A673 (cell line): Measurements from ENCODE around the gene SAC3D1. TPM values are rescaled to one million over a fixed set of nuclear protein-coding genes. Genes with fewer than 3 reads are reported as not detected.

Experiments
- BruUV-seq: library from RNA; stranded (reverse); fragments of 400-500 nt; replicated peaks from 2 replicates; lab custom pipeline; 2021; lab: Mats Ljungman, UMichigan
- CTCF ChIA-PET: fragments of 300-600 bp; sonication (Branson Sonifier 250); formaldehyde crosslinking; loops from one replicate; lab custom pipeline; 2022; ENCODE audit warnings: antibody characterized with exemption; lab: Charles Lee
- POLR2A ChIA-PET: fragments of 300-600 bp; sonication (Branson Sonifier 250); formaldehyde crosslinking; loops from one replicate; lab custom pipeline; 2022; ENCODE audit warnings: antibody characterized with exemption; ENCODE audit not compliant: low non-redundant PET; lab: Charles Lee
- DNase-seq: peaks from one replicate; pipeline ENCODE4 v3.0.0-alpha.2; 2015; ENCODE audit warnings: low spot score
- H3K27ac ChIP-seq: fragments of 200-600 bp; sonication (generic); 2 replicates; pipeline ENCODE4 v1.5.1; 2016; ENCODE audit warnings: mixed run types, low read depth, mild to moderate bottlenecking, mixed read lengths, antibody characterized with exemption, low read length; ENCODE audit not compliant: poor library complexity, severe bottlenecking
- H3K27me3 ChIP-seq: fragments of 200-600 bp; sonication (generic); replicated peaks from 2 replicates; pipeline ENCODE4 v1.6.1; 2017; ENCODE audit warnings: mixed run types, low read depth, mild to moderate bottlenecking, mixed read lengths, antibody characterized with exemption, low read length; ENCODE audit not compliant: insufficient read depth, poor library complexity
- H3K36me3 ChIP-seq: fragments of 200-600 bp; sonication (generic); 2 replicates; pipeline ENCODE4 v1.6.1; 2016; ENCODE audit warnings: mixed run types, mild to moderate bottlenecking, mixed read lengths, antibody characterized with exemption, low read length; ENCODE audit not compliant: insufficient read depth, poor library complexity, severe bottlenecking
- H3K4me1 ChIP-seq: fragments of 200-600 bp; sonication (generic); 2 replicates; pipeline ENCODE4 v1.6.1; 2017; ENCODE audit warnings: mixed run types, mild to moderate bottlenecking, mixed read lengths, antibody characterized with exemption, low read length; ENCODE audit not compliant: insufficient read depth, poor library complexity, severe bottlenecking
- H3K4me3 ChIP-seq: fragments of 200-600 bp; sonication (generic); 2 replicates; pipeline ENCODE4 v1.5.1; 2016; ENCODE audit warnings: low read depth, mixed run types, mild to moderate bottlenecking, mixed read lengths, low read length; ENCODE audit not compliant: poor library complexity, severe bottlenecking
- H3K9me3 ChIP-seq: fragments of 200-600 bp; sonication (generic); 2 replicates; pipeline ENCODE4 v1.6.1; 2016; ENCODE audit warnings: mixed run types, low read depth, mild to moderate bottlenecking, mixed read lengths, antibody characterized with exemption, low read length; ENCODE audit not compliant: poor library complexity, severe bottlenecking
- CTCF ChIP-seq: fragments of 300-800, 200-600 bp; sonication (generic); conservative IDR thresholded peaks from 2 replicates; pipeline ENCODE4 v1.5.1; 2017; ENCODE audit warnings: low read depth, mild to moderate bottlenecking, antibody characterized with exemption, low read length, moderate library complexity, mixed read lengths
- EZH2 ChIP-seq: fragments of 200-600 bp; sonication (generic); IDR thresholded peaks from 2 replicates; pipeline ENCODE4 v1.6.1; 2017; ENCODE audit warnings: borderline replicate concordance, low read depth, mild to moderate bottlenecking, mixed read lengths, antibody characterized with exemption, low read length; ENCODE audit not compliant: poor library complexity, severe bottlenecking
- intact Hi-C: fragments of 100-400 bp; cut with micrococcal nuclease; formaldehyde crosslinking; loops from one replicate; pipeline ENCODE4 v1.10.0; 2022; ENCODE audit not compliant: unreplicated experiment
- total RNA-seq: library from RNA; stranded (reverse); gene quantifications from 2 replicates; pipeline ENCODE4 v1.2.3, GENCODE V29; 2021

Gene SAC3D1
- total RNA-seq, 1 experiment from 2014 or later: 43.9 TPM

DNA sequence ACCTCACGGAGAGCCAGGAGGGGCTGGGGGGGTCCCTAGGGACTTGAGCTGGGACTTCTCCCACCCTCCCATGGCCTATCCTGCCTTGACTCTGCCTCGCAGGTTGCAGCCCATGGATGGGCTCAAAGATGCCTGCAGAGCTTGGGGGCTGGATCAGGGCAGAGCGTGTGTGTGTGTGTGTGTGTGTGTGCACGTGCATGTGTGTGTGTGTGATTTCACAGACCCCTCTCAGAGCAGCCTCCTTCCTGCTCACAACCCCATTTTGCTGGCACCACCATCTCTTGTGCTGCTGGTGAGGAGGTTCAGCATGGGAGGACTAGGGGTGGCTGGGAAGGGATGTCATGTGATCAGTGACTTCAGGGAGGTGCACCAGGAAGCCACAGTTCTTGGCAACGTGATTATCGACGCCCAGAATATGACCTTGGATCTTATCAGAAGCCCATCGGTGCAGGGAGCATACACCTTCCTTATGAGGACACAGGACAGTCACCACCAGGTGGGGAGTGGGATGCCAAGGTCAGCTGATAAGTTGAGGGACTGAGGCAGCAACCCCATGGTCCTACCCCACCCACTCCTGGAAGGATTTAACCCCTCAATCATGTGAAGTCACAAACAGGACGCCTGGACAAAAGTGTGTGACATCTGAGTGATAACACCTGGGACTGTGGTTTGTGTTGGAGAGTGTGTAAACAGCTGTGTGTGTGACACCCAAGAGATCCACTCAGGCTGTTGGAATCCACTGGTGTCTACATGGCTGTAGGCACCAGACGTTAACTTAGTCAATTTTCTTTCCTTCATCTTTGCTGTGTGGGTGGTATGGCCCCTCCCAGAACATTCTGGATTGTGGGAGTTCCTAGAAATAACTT is 19.2 kb downstream of the SAC3D1 start:
- BruUV-seq: no TSS peak
- DNase-seq: no peak

GRCh38 chr11:65060913-65061408 is 20.0 kb downstream of the SAC3D1 start:
- H3K4me1 ChIP-seq: no peaks in the 10 kb centered on the region
- DNase-seq: peak; percentile 25
- ChIA-PET CTCF (no interaction called here), POLR2A (no interaction called here)
- H3K27me3 ChIP-seq: no peaks in the 10 kb centered on the region
- no TSS peak for BruUV-seq
- intact Hi-C loops: no loop called here
- H3K4me3 ChIP-seq: no peak overlapping the region
- no peaks in the 10 kb centered on the region for H3K9me3 ChIP-seq
- no peaks in the 10 kb centered on the region for H3K36me3 ChIP-seq
- TF ChIP-seq EZH2 (no peak), CTCF (no peak; the same call in 1 of the 2 replicates)
- H3K27ac ChIP-seq: no peak overlapping the region

More for the DNA sequence above, 19.2 kb downstream of the SAC3D1 start:
- no peaks in the 10 kb centered on the region for H3K4me1 ChIP-seq
- H3K4me3 ChIP-seq: no peak overlapping the region
- POLR2A ChIA-PET: no interaction called here
- no peaks in the 10 kb centered on the region for H3K36me3 ChIP-seq
- H3K27me3 ChIP-seq: no peaks in the 10 kb centered on the region
- TF ChIP-seq CTCF (no peak), EZH2 (no peak)
- no peak overlapping the region for H3K27ac ChIP-seq
- no peaks in the 10 kb centered on the region for H3K9me3 ChIP-seq
- intact Hi-C loops: no loop called here
- CTCF ChIA-PET: no interaction called here

DNA sequence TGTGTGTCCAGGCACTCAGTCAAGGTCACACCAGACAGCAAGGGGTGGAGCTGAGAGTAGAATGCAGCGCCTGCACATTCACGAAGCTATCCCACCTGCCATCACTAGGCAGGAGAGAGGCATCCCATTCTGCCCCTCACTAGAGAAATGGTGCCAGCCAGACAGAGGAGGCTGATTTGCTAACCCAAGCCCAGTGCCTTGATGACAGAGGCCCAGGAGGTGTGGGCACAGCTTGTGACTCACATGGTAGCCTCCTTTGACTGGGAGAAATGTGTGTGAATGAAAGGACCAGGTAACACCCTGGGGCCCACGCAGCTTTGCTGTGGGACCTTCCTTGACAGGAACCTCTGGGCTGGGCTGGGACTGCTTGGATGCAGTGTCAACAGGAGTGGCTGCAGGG is 22.5 kb downstream of the SAC3D1 start:
- CTCF ChIA-PET: no interaction called here
- Histone ChIP-seq H3K4me3 (no peak overlapping the region), H3K4me1 (no peaks in the 10 kb centered on the region), H3K9me3 (no peaks in the 10 kb centered on the region), H3K27ac (no peak overlapping the region), H3K36me3 (no peaks in the 10 kb centered on the region), H3K27me3 (no peaks in the 10 kb centered on the region)
- DNase-seq: no peak
- intact Hi-C loops: no loop called here
- POLR2A ChIA-PET: no interaction called here
- TF ChIP-seq EZH2 (no peak), CTCF (no peak)
- BruUV-seq: no TSS peak
